GM13976 (cell line): Measurements from ENCODE around the gene MGP.

Source experiments
- DNase-seq: peaks from one replicate; pipeline ENCODE4 v3.0.0; 2012; ENCODE audit warnings: low spot score
- CTCF ChIP-seq: IDR thresholded peaks from 2 replicates; pipeline ENCODE4 v1.5.1; 2012; ENCODE audit warnings: borderline replicate concordance, mild to moderate bottlenecking; ENCODE audit not compliant: insufficient read depth; ENCODE audit errors: extremely low read depth, missing control alignments, control extremely low read depth
- in situ Hi-C: fragments of 300-500 bp; cut with MboI; formaldehyde crosslinking; loops from one replicate; pipeline ENCODE4 v1.12.0; 2022; ENCODE audit warnings: low sequenced_read_pairs, mixed read lengths, inconsistent platforms; ENCODE audit not compliant: unreplicated experiment

MGP gene

GRCh38 chr12:14839262-14839661 lies 46.4 kb downstream of the MGP start:
- no peak for TF ChIP-seq CTCF
- in situ Hi-C loops = no loop called here
- no peak for DNase-seq

GRCh38 chr12:14836336-14837210 lies 49.1 kb downstream of the MGP start:
- DNase-seq = no peak
- TF ChIP-seq CTCF = no peak
- in situ Hi-C loops = no loop called here

- in situ Hi-C loops = no loop called here
- no peak for DNase-seq
- no peak for TF ChIP-seq CTCF
Observed at GRCh38 chr12:14834509-14834908, 51.1 kb downstream of the MGP start.

GRCh38 chr12:14833952-14834351 lies 51.7 kb downstream of the MGP start:
- in situ Hi-C loops = no loop called here
- TF ChIP-seq CTCF = no peak
- DNase-seq = no peak

- TF ChIP-seq CTCF = no peak
Observed at GRCh38 chr12:14833336-14833735, 52.3 kb downstream of the MGP start.

More at GRCh38 chr12:14833336-14833735, 52.3 kb downstream of the MGP start:
- DNase-seq = no peak
- in situ Hi-C loops = no loop called here
